Activated naive CD4-positive, alpha-beta T cell treated with anti-CD3 and anti-CD28 coated beads for 36 hours (primary cell): ENCODE measurements around the gene PIK3C2G. TPM values are rescaled to one million over a fixed set of nuclear protein-coding genes. Genes with fewer than 3 reads are reported as not detected.

ENCODE experiments used
- CTCF ChIA-PET: fragments of 350-600 bp; sonication (Branson Sonifier 250); formaldehyde crosslinking; loops from one replicate; lab custom pipeline; 2021; ENCODE audit warnings: antibody characterized with exemption; lab: Charles Lee
- DNase-seq: peaks from one replicate; pipeline ENCODE4 v3.0.0-alpha.2; 2020
- H3K27ac Mint-ChIP-seq: one replicate; pipeline ENCODE4 v1.8.0; 2021; ENCODE audit warnings: mild to moderate bottlenecking, mixed read lengths
- H3K27me3 Mint-ChIP-seq: one replicate; pipeline ENCODE4 v1.8.0; 2021; ENCODE audit warnings: low read depth, mixed read lengths
- H3K36me3 Mint-ChIP-seq: one replicate; pipeline ENCODE4 v1.8.0; 2021; ENCODE audit warnings: low read depth, mixed read lengths
- H3K4me1 Mint-ChIP-seq: one replicate; pipeline ENCODE4 v1.8.0; 2021; ENCODE audit warnings: low read depth, mixed read lengths
- H3K4me3 Mint-ChIP-seq: one replicate; pipeline ENCODE4 v1.8.0; 2021; ENCODE audit warnings: mild to moderate bottlenecking, moderate library complexity, mixed read lengths
- H3K9me3 Mint-ChIP-seq: one replicate; pipeline ENCODE4 v1.8.0; 2021; ENCODE audit warnings: mixed read lengths
- intact Hi-C: fragments of 100-400 bp; cut with micrococcal nuclease; formaldehyde crosslinking; loops from one replicate; pipeline ENCODE4 v1.15.1; 2023
- total RNA-seq, 2 experiments: library from RNA; stranded (reverse); gene quantifications; one replicate each; pipeline ENCODE4 v1.2.3, GENCODE V29; 2021

PIK3C2G gene
- total RNA-seq, 2 experiments from 2014 or later = not detected

DNA sequence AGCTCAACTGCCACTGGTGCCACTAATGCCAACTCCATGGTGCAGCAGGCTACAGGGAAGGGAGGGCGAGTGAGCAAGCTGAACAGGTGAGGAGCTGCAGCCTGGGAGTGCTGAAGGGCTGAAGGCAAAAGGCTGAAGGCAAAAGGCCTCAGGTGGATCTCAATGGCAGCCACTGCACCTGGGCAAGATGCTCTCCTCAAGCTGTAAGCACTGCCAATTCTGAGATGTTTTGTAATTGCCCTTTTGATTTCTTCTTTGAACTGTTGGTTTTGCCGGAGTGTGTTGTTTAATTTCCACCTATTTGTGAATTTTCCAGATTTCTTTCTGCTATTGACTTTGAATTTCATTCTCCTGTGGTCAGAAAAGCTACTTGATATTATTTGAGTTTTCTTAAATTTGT, 97.6 kb downstream of the PIK3C2G start:
- no peak overlapping the region for H3K27ac Mint-ChIP-seq
- H3K4me1 Mint-ChIP-seq = no peaks in the 10 kb centered on the region
- no peak overlapping the region for H3K4me3 Mint-ChIP-seq
- CTCF ChIA-PET = no interaction called here
- intact Hi-C loops = no loop called here
- H3K9me3 Mint-ChIP-seq = peaks cover 15% of the 10 kb centered on the region
- H3K27me3 Mint-ChIP-seq = no peaks in the 10 kb centered on the region
- no peak for DNase-seq
- no peaks in the 10 kb centered on the region for H3K36me3 Mint-ChIP-seq

DNA sequence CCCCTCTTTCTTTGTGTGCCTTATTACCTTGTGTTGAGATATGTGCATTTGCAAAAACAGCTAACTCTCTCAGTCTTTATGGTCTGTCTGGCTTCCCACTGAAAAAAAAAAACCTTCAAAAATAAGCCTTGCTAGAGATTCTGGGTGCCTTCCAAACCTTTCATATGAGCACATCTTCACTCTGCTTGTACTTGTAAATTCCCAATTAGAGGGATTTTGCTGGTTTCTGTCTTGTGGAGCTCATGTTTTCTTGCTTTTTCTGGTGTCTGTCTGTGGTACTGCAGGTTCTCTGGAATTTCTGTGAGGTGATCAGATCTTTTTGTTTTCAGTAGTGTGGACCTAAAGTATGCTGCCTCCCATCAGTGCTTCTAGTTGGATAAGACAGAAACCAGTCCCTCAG, 100.1 kb downstream of the PIK3C2G start:
- no peak for DNase-seq
- intact Hi-C loops = no loop called here
- Mint-ChIP-seq H3K4me3 (no peak overlapping the region), H3K9me3 (peaks cover 19% of the 10 kb centered on the region), H3K36me3 (no peaks in the 10 kb centered on the region), H3K27ac (no peak overlapping the region), H3K27me3 (no peaks in the 10 kb centered on the region), H3K4me1 (no peaks in the 10 kb centered on the region)
- CTCF ChIA-PET = interaction anchor here (0.6 kb wide), 1 partner anchor 54 kb away, joined by 3 read pairs; no protein-coding TSS in a partner anchor

DNA sequence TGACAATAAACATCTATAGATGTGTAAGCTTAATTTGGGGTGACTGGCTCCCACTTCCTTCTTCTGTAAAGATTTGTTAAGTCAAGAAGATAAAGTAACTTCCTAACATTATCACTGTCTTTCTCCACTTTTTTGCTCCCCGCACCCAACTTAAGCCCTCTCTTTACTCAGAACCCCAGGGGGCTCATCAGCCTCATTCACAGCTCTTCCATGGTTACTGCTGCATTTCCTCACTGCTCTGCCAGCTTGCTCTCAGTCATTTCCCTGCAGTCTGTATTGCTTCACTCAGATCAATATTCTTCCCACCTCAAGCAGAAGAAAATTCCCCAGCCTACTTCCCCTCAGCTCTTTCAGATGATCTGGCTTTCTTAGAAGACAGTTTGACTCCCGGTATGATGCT, 102.0 kb downstream of the PIK3C2G start:
- Mint-ChIP-seq H3K36me3 (no peaks in the 10 kb centered on the region), H3K9me3 (peaks cover 16% of the 10 kb centered on the region), H3K27ac (no peak overlapping the region), H3K4me1 (no peaks in the 10 kb centered on the region), H3K4me3 (no peak overlapping the region), H3K27me3 (no peaks in the 10 kb centered on the region)
- no peak for DNase-seq
- CTCF ChIA-PET = no interaction called here
- intact Hi-C loops = no loop called here

DNA sequence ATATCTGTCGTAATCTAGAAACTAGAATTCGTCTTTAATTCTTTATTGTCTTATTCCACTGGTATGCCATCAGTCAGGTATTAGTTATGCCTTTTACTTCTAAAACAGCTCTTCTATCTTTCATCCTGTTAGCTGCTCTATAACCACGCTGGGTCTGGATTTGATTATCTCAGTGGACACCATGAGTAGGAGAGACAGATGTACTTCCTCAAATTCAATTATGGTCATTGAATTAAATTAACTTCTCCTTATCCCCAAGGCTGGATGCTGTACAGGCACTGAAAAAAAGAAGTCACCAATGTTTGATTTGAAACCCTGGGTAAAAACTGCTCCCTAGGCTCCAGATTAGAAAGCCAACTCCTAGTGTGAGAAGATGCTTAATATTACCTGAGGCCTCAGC, 107.3 kb downstream of the PIK3C2G start:
- CTCF ChIA-PET = no interaction called here
- no peaks in the 10 kb centered on the region for H3K27me3 Mint-ChIP-seq
- H3K4me1 Mint-ChIP-seq = no peaks in the 10 kb centered on the region
- no peak for DNase-seq
- no peak overlapping the region for H3K27ac Mint-ChIP-seq
- H3K36me3 Mint-ChIP-seq = no peaks in the 10 kb centered on the region
- intact Hi-C loops = no loop called here
- H3K9me3 Mint-ChIP-seq = peaks cover 8% of the 10 kb centered on the region
- H3K4me3 Mint-ChIP-seq = no peak overlapping the region

DNA sequence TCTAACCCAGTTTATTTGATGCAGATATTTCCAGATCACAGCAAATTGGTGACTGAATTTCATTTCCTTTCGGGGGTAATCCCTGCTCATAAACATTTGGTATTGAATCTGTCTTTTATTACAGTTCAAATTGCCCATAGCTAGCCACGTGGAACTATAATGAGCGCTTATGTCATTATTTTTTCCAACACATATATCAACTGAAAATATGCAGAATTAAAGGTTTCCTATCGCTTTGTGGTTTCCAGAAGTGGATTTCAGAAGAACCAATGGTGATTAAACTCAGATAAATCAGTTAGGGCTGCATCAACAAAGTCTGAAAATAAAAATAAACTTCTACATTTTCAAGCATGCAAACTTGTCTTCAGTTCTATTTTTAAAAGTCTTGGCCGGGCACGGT, 111.9 kb downstream of the PIK3C2G start:
- no peak for DNase-seq
- intact Hi-C loops = no loop called here

DNA sequence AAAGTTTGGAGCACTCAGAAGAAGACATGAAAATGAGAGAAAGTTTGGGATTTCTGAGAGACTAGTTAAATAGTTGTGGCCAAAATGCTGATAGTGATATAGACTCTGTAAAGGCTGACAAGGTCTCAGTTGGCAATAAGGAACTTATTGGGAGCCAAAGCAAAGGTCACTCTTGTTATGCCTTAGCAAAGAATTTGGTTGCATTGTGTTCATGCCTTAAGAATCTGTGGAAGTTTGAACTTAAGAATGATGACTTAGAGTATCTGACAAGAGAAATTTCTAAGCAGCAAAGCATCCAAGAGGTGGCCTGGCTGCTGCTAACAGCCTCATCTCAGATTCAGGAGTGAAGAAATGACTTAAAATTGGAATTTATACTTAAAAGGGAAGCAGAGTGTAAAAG, 113.8 kb downstream of the PIK3C2G start:
- no peaks in the 10 kb centered on the region for H3K27me3 Mint-ChIP-seq
- H3K36me3 Mint-ChIP-seq = no peaks in the 10 kb centered on the region
- DNase-seq = no peak
- no peak overlapping the region for H3K4me3 Mint-ChIP-seq
- CTCF ChIA-PET = no interaction called here
- no peak overlapping the region for H3K27ac Mint-ChIP-seq
- no peaks in the 10 kb centered on the region for H3K4me1 Mint-ChIP-seq
- intact Hi-C loops = no loop called here
- H3K9me3 Mint-ChIP-seq = peaks cover 11% of the 10 kb centered on the region

More for the DNA sequence above, 111.9 kb downstream of the PIK3C2G start:
- Mint-ChIP-seq H3K4me3 (no peak overlapping the region), H3K9me3 (peaks cover 10% of the 10 kb centered on the region), H3K27me3 (no peaks in the 10 kb centered on the region), H3K4me1 (no peaks in the 10 kb centered on the region), H3K27ac (no peak overlapping the region), H3K36me3 (no peaks in the 10 kb centered on the region)
- CTCF ChIA-PET = no interaction called here

DNA sequence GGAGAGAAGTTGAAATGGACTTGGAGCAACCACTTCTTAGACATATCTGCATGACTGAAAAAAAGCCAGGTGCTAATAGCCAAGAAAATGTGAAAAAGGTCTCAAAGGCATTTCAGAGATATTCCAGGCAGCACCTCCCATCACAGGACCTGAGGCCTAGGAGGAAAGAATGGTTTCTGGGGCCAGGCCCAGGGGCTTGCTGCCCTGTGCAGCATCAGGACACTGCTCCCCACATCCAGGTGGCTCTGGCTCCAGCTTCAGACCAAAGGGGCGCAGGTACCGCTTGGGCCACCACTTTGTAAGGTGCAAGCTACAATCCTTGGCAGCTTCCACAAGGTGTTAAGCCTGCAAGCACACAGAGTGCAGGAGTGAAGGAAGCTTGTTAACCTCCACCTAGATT, 114.3 kb downstream of the PIK3C2G start:
- H3K4me1 Mint-ChIP-seq = no peaks in the 10 kb centered on the region
- no peaks in the 10 kb centered on the region for H3K36me3 Mint-ChIP-seq
- intact Hi-C loops = no loop called here
- H3K27me3 Mint-ChIP-seq = no peaks in the 10 kb centered on the region
- no peak overlapping the region for H3K27ac Mint-ChIP-seq
- H3K9me3 Mint-ChIP-seq = peaks cover 11% of the 10 kb centered on the region
- no peak overlapping the region for H3K4me3 Mint-ChIP-seq
- DNase-seq = no peak
- CTCF ChIA-PET = no interaction called here

DNA sequence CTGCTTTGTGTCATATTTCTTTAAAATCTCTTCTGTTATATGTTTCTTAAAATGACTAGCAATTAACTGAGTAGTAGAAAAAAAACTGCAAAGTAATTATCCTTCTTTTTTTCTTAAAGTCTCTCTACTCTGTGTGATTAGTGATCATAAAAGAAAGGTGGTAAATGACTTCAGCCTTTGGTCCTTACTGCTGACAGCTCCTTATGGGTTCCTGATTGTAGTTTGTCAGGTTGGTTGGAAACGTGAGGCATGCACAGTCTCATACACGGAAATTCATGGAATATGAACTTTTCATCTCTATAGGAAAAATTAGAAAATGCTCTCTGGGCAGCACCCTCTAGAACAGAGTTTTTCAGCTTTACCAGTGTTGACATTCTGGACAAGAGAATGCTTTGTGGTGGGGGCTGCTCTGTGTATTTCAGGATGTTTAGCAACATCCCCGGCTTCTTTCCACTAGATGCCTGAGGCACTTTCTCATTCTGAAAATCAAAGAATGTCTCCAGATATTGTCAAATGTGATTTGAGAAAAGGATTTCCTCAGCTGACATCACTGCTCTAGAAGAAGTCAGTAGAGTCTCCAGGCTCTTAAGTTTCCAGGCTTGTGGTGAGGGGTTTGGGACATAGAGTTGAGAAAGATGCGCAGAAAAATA, 121.0 kb downstream of the PIK3C2G start:
- H3K27me3 Mint-ChIP-seq = no peaks in the 10 kb centered on the region
- H3K36me3 Mint-ChIP-seq = no peaks in the 10 kb centered on the region
- H3K27ac Mint-ChIP-seq = no peak overlapping the region
- intact Hi-C loops = no loop called here
- CTCF ChIA-PET = no interaction called here
- no peak overlapping the region for H3K4me3 Mint-ChIP-seq
- H3K9me3 Mint-ChIP-seq = peaks cover 12% of the 10 kb centered on the region
- no peak for DNase-seq
- no peaks in the 10 kb centered on the region for H3K4me1 Mint-ChIP-seq

DNA sequence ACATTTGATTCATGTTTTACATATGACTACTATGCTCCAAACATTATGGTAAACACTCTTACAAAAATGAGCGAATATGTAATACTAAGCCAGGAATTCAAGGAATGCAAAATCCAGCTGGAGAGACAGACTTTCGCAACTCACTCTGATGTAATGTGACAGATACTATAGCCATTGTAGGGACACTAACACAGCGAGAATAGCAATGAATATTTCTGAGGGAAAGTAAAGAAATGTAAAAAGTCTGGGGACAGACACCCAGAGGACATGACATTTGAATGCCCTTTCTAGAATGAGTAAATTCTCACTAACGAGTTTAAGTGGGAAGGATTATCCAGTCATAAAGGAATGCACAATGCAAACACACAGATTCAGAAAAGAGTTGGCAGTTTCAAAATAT, 121.9 kb downstream of the PIK3C2G start:
- H3K4me1 Mint-ChIP-seq = no peaks in the 10 kb centered on the region
- DNase-seq = no peak
- no peak overlapping the region for H3K4me3 Mint-ChIP-seq
- intact Hi-C loops = no loop called here
- H3K36me3 Mint-ChIP-seq = no peaks in the 10 kb centered on the region
- CTCF ChIA-PET = no interaction called here
- H3K27ac Mint-ChIP-seq = no peak overlapping the region
- peaks cover 12% of the 10 kb centered on the region for H3K9me3 Mint-ChIP-seq
- no peaks in the 10 kb centered on the region for H3K27me3 Mint-ChIP-seq

DNA sequence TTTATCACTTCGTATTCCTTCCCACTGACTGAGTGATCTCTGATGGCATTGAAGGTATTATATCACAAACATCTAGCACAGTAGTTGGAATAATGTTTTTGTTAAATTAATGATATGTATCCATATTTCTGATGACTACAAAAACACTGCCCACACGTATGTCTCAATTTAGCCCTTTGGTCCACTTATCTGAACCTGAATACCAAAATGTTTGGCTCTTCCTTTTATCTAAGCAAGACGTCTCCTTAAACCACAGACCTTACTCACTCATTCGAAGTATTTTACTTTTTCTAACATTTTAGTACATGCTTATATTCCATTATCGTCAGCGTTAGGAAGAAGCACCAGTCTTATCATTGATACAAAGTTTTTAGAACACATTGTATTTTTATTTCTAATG, 126.4 kb downstream of the PIK3C2G start:
- no peak for DNase-seq
- Mint-ChIP-seq H3K36me3 (no peaks in the 10 kb centered on the region), H3K4me1 (no peaks in the 10 kb centered on the region), H3K4me3 (no peak overlapping the region), H3K9me3 (peaks cover 6% of the 10 kb centered on the region), H3K27me3 (no peaks in the 10 kb centered on the region), H3K27ac (no peak overlapping the region)
- intact Hi-C loops = no loop called here
- CTCF ChIA-PET = no interaction called here

DNA sequence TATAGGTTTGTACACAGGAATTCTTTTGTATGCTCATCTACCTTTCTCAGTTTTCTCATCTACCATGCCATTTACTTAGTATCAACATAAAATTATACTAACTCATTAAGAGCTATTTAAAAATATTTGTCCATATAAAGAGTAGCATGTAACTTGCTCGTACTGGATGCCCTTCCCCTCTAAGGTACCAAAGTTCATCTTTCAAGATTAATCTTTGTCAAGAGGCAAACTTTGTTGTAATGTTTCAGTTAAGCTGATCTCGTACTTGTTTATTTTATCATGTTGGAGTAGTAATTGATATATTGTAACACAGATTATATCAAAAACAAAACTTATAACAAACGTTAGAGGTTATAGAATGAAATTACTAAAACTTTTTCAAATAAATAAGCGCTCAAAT, 128.5 kb downstream of the PIK3C2G start:
- Mint-ChIP-seq H3K9me3 (peaks cover 6% of the 10 kb centered on the region), H3K27ac (no peak overlapping the region), H3K27me3 (no peaks in the 10 kb centered on the region), H3K4me3 (no peak overlapping the region), H3K4me1 (no peaks in the 10 kb centered on the region), H3K36me3 (no peaks in the 10 kb centered on the region)
- intact Hi-C loops = no loop called here
- CTCF ChIA-PET = no interaction called here
- DNase-seq = no peak

DNA sequence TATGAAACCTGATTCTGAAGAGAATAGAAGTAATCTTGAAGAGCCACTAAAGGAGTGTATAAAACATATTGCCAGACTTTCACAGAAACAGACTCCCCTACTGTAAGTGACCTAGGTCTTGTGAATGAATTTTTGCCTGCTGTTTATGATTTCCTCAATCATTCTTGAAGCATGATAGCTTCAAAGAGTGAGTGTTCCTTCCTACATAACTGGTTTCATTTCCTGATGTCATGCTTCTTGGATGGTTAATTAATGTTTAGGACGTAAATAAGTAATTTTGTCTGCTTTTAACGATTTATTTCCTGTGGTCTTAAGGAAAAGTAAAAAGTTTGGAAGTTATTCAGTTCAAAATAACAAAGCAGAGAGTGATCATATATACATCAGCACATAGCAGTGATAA, 129.8 kb downstream of the PIK3C2G start:
- Mint-ChIP-seq H3K27me3 (no peaks in the 10 kb centered on the region), H3K4me3 (no peak overlapping the region), H3K27ac (no peak overlapping the region), H3K4me1 (no peaks in the 10 kb centered on the region), H3K9me3 (peaks cover 2% of the 10 kb centered on the region), H3K36me3 (no peaks in the 10 kb centered on the region)
- CTCF ChIA-PET = no interaction called here
- intact Hi-C loops = no loop called here
- no peak for DNase-seq

DNA sequence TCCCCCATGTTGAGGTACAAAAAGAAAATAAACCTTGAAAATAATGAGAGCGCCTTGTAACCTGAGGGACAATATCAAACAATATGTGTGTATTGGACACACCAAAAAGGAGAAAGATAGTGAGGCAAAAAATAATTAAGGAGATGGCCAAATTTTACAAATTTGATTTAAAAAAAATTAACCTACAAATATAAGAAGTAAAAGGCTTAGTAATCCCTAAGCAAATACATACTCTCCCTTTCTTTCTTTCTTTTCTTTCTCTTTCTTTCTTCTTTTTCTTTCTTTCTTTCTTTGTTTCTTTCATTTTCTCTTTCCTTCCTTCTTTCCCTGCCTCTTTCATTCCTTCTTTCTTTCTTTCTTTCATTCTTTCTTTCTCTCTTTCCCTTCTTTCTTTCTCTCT, 133.4 kb downstream of the PIK3C2G start:
- intact Hi-C loops = no loop called here
- H3K4me3 Mint-ChIP-seq = no peak overlapping the region
- H3K36me3 Mint-ChIP-seq = no peaks in the 10 kb centered on the region
- H3K27me3 Mint-ChIP-seq = no peaks in the 10 kb centered on the region
- DNase-seq = no peak
- no peak overlapping the region for H3K27ac Mint-ChIP-seq
- H3K9me3 Mint-ChIP-seq = peaks cover 1% of the 10 kb centered on the region
- CTCF ChIA-PET = no interaction called here
- H3K4me1 Mint-ChIP-seq = no peaks in the 10 kb centered on the region
